Fibroblast of pulmonary artery (primary cell): ENCODE data around the gene C19orf38.
A peak's percentile ranks its signal among the peaks of the same experiment; 100 is the strongest.

Experiments
- DNase-seq: peaks from one replicate; pipeline ENCODE4 v3.0.0-alpha.2; 2010; ENCODE audit warnings: low read depth
- H3K4me3 ChIP-seq: replicated peaks from 2 replicates; pipeline ENCODE4 v1.5.1; 2011; ENCODE audit warnings: low read depth, mild to moderate bottlenecking, control low read depth, low read length, moderate library complexity
- CTCF ChIP-seq: IDR thresholded peaks from 2 replicates; pipeline ENCODE4 v1.5.1; 2011; ENCODE audit warnings: mild to moderate bottlenecking, control low read depth, low read length, inconsistent platforms; ENCODE audit errors: missing control alignments

The C19orf38 gene

GRCh38 chr19:10815969-10816644 lies 32.1 kb upstream of the C19orf38 start:
- TF ChIP-seq CTCF, result no peak
- DNase-seq, result no peak
- H3K4me3 ChIP-seq, result peak overlapping the region; percentile 55

- no peak for TF ChIP-seq CTCF
- DNase-seq, result no peak
- H3K4me3 ChIP-seq, result peak overlapping the region; percentile 55
Measured at GRCh38 chr19:10816691-10817090, 31.5 kb upstream of the C19orf38 start.

GRCh38 chr19:10817291-10818038 lies 30.8 kb upstream of the C19orf38 start:
- no peak for TF ChIP-seq CTCF
- peak; percentile 81 for DNase-seq
- peak overlapping the region; percentile 55 for H3K4me3 ChIP-seq

DNA sequence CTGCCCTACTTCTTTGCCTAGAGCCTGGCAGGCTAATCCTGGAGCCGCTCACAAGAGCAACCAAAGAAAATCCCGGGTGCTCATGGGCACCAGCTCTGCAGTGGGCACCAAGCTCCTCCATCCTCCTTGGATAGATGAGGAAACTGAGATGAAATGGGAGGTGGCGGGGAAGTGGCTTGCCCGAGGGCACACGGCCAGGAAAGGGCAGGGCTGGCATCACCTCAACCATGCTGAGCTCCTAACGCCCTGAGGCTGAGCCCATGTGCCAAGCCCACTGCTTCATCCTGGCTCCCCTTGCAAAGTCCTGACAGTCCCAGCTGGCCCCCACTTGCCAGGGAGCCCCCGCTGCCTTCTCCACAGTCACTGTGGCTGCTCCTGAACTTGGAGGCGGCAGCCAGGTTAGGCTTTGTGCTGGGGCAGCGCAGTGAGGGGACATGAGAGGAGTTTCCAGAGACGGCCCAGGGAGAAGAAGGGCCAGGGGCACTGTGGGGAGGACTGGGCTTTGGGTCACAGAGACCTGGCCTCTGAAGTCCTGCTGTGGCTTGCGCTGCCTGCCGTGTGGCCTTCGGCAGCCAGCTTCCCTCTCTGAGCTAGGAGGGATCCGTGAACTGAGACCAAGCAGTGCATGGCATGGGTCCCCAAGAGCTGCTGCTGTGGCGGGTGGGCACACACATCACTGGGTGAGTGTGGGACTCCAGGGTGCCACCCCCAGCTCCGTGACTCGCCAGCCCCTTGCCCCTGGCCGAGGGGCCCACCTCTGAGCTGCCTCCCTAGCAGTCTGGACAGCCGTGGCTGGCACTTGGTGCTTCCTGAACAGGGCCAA lies 29.7 kb upstream of the C19orf38 start:
- no peak for TF ChIP-seq CTCF
- no peak overlapping the region for H3K4me3 ChIP-seq
- no peak for DNase-seq

DNA sequence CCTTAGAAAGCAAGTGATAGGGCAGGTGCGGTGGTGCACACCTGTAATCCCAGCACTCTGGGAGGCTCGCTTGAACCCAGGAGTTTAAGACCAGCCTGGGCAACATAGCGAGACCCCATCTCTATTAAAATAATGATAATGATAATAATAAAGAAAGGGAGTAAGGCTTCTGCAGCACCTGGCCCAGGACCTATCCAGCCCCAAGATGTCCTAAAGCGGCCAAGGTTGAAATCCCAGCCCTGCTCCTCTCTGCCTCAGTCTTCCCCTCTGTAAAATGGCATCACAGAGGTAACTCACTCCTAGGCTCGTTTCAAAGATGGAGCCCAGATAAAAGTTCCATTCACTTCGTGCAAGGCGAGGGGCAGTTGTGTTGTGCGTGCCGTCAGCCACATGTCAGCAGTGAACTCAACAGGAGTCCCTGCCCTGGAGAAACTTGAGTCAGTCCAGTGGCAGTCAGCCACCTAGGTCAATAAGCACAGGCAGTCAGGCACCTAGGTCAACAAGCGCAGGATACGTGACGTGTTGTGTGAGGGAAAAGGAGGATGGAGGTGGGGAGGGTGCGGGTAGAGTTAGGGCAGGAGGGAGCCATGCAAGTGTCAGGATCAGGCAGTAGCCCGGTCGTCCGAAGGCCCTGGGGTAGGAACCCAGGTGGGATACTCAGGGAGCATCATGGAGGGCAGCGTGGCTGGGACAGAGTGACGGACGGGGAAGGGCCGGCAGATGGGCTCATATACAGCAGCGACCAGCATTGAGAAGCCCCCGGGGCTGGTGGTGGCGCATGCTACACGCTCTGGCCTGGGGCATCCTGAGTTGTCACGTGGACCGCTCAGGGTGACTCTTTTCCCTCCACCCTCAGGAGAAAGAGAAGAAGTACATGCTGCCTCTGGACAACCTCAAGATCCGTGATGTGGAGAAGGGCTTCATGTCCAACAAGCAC lies 28.8 kb upstream of the C19orf38 start:
- TF ChIP-seq CTCF, result no peak
- DNase-seq, result no peak
- no peak overlapping the region for H3K4me3 ChIP-seq

DNA sequence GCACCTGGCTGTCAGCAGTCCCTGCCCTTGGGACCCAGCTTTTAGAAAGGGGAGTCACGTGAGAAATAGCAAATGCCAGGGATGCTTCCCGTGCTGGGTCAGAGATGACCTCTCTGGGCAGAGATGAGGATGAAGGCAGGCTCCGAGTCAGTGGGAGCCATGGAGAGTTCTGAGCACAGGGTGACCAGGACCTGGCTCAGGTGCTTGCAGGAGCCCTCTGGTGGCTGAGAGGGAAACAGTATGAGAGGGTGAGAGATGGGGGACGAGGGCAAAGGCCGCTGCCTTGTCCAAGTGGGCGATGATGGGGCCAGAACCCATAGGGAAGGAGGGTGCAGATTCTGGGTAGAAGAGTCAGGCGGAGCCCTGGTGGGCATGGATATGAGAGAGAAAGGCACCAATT lies 28.0 kb upstream of the C19orf38 start:
- TF ChIP-seq CTCF, result peak; percentile 31
- DNase-seq, result no peak

More for the DNA sequence above, 28.0 kb upstream of the C19orf38 start:
- no peak overlapping the region for H3K4me3 ChIP-seq
